Measurements from ENCODE around the gene CCDC83. TPM values are rescaled to one million over a fixed set of nuclear protein-coding genes. Genes with fewer than 3 reads are reported as not detected.
A peak's percentile ranks its signal among the peaks of the same experiment; 100 is the strongest.

Gene CCDC83
- total and polyA plus RNA-seq, 4 donors, result not detected

DNA sequence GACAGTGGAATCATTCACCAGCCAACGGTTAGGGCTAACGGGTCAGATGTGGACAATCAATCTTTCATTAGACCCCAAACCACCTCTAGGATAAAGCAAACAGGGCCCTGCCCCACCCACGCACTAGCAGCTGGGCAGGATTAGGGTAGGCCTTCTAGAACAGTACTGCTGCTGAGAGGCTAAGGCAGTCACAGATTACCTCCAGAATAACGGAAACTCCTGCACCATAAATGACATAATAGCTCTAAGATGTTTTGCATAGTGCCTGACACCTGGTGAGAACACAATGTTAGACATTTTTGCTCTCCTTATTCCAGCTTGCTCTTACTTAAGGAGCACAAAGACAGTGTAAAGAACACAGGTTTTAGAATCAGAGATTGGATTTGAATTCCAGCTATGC, 46.0 kb upstream of the CCDC83 start:
- no peak overlapping the region for H3K27ac ChIP-seq (ENCODE audit: low read depth in 1 of 2, low read length in 1 of 2)
- 85 to 90% methylated on average over 4 of the region's 4 CpGs for WGBS, 2 donors
- DNase-seq (no peak), ATAC-seq (ENCODE audit: insufficient read depth, low FRiP score) (no peak)
- no peaks in the 10 kb centered on the region for H3K27me3 ChIP-seq (ENCODE audit: control insufficient read depth in 3 of 3, insufficient read depth in 3 of 3, low read length in 2 of 3)
- H3K9ac ChIP-seq (ENCODE audit: insufficient read depth in 1 of 2, low read length in 2 of 2), result no peak overlapping the region
- no peak for TF ChIP-seq CTCF (IDR thresholded peaks at IDR 0.05; ENCODE audit: control extremely low read depth, extremely low read depth)
- no peaks in the 10 kb centered on the region for H3K36me3 ChIP-seq (ENCODE audit: control insufficient read depth in 4 of 4, insufficient read depth in 4 of 4, low read length in 4 of 4)
- H3K9me3 ChIP-seq (ENCODE audit: control insufficient read depth in 4 of 4, insufficient read depth in 3 of 4, low read length in 3 of 4), result no peaks in the 10 kb centered on the region
- peaks cover 0 to 10% (median 6%) of the 10 kb centered on the region in 5 donors for H3K4me1 ChIP-seq (ENCODE audit: control insufficient read depth in 5 of 5, insufficient read depth in 5 of 5, low read length in 5 of 5)
- H3K4me3 ChIP-seq, result no peak overlapping the region

GRCh38 chr11:85809863-85810262, 45.3 kb upstream of the CCDC83 start:
- no peak for ATAC-seq (ENCODE audit: insufficient read depth, low FRiP score)
- Histone ChIP-seq H3K9me3 (ENCODE audit: control insufficient read depth in 4 of 4, insufficient read depth in 3 of 4, low read length in 3 of 4) (no peaks in the 10 kb centered on the region), H3K4me3 (peak overlapping the region; percentile 27), H3K9ac (ENCODE audit: insufficient read depth in 1 of 2, low read length in 2 of 2) (no peak overlapping the region), H3K36me3 (ENCODE audit: control insufficient read depth in 4 of 4, insufficient read depth in 4 of 4, low read length in 4 of 4) (no peaks in the 10 kb centered on the region), H3K27ac (ENCODE audit: low read depth in 1 of 2, low read length in 1 of 2) (peak overlapping the region in 1 of 2 donors; percentile 6), H3K4me1 (ENCODE audit: control insufficient read depth in 5 of 5, insufficient read depth in 5 of 5, low read length in 5 of 5) (peaks cover 0 to 10% (median 6%) of the 10 kb centered on the region in 5 donors), H3K27me3 (ENCODE audit: control insufficient read depth in 3 of 3, insufficient read depth in 3 of 3, low read length in 2 of 3) (no peaks in the 10 kb centered on the region)
- 5 to 18% methylated on average over 4 of the region's 4 CpGs for WGBS, 2 donors
- TF ChIP-seq CTCF (IDR thresholded peaks at IDR 0.05; ENCODE audit: control extremely low read depth, extremely low read depth), result no peak
- DNase-seq, result peak in 2 of 3 donors; percentile 24 to 35

DNA sequence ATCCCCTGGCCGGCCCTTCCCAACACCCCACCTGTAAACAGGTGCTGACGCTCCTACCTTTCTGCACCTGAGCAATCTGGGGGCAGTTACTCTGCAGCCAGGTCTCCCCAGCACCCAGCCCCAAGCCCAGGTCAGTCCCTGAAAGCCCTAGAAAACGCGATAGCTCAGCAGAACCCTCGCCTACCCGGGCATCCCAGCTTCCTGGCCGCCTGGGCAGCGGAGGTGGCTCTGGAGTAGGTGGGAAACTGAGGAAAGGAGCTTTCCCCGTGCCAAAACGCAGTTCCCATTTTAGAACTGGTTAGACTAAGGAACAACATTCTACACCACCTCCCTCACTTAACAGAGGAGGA, 44.7 kb upstream of the CCDC83 start:
- Histone ChIP-seq H3K27ac (ENCODE audit: low read depth in 1 of 2, low read length in 1 of 2) (peak overlapping the region in 1 of 2 donors; percentile 44), H3K4me1 (ENCODE audit: control insufficient read depth in 5 of 5, insufficient read depth in 5 of 5, low read length in 5 of 5) (peaks cover 0 to 10% (median 6%) of the 10 kb centered on the region in 5 donors), H3K9ac (ENCODE audit: insufficient read depth in 1 of 2, low read length in 2 of 2) (peak overlapping the region in 1 of 2 donors; percentile 85), H3K27me3 (ENCODE audit: control insufficient read depth in 3 of 3, insufficient read depth in 3 of 3, low read length in 2 of 3) (no peaks in the 10 kb centered on the region), H3K9me3 (ENCODE audit: control insufficient read depth in 4 of 4, insufficient read depth in 3 of 4, low read length in 3 of 4) (no peaks in the 10 kb centered on the region), H3K4me3 (peak overlapping the region; percentile 27), H3K36me3 (ENCODE audit: control insufficient read depth in 4 of 4, insufficient read depth in 4 of 4, low read length in 4 of 4) (no peaks in the 10 kb centered on the region)
- DNase-seq (no peak), ATAC-seq (ENCODE audit: insufficient read depth, low FRiP score) (no peak)
- WGBS, 2 donors, result 3 to 4% methylated on average over 10 of the region's 10 CpGs
- TF ChIP-seq CTCF (IDR thresholded peaks at IDR 0.05; ENCODE audit: control extremely low read depth, extremely low read depth), result no peak

Data from lung (tissue), 12 donors.